Fibroblast of lung (primary cell): Measurements from ENCODE around the gene PRKAG2. TPM values are rescaled to one million over a fixed set of nuclear protein-coding genes. Genes with fewer than 3 reads are reported as not detected.

Experiments used
- DNase-seq, 2 donors: peaks; one replicate each; pipeline versions ENCODE4 v3.0.0 to v3.0.0-alpha.2; 2010; ENCODE audit warnings: low read depth in 2 of 2
- H2AFZ ChIP-seq: 2 replicates; pipeline ENCODE4 v1.5.1; 2012; ENCODE audit warnings: low read length, control low read depth, inconsistent platforms
- H3K27ac ChIP-seq: 2 replicates; pipeline ENCODE4 v1.5.1; 2011; ENCODE audit warnings: low read length, control low read depth; ENCODE audit not compliant: insufficient read depth
- H3K27me3 ChIP-seq: 2 replicates; pipeline ENCODE4 v1.5.1; 2011; ENCODE audit warnings: mild to moderate bottlenecking, low read length; ENCODE audit not compliant: control insufficient read depth, insufficient read depth
- H3K36me3 ChIP-seq: 2 replicates; pipeline ENCODE4 v1.5.1; 2011; ENCODE audit warnings: low read length; ENCODE audit not compliant: control insufficient read depth, insufficient read depth
- H3K4me1 ChIP-seq: 2 replicates; pipeline ENCODE4 v1.5.1; 2011; ENCODE audit warnings: low read length; ENCODE audit not compliant: control insufficient read depth, insufficient read depth; ENCODE audit errors: extremely low read depth
- H3K4me2 ChIP-seq: 2 replicates; pipeline ENCODE4 v1.5.1; 2011; ENCODE audit warnings: low read length, control low read depth; ENCODE audit not compliant: insufficient read depth; ENCODE audit errors: extremely low read depth
- H3K4me3 ChIP-seq, 4 experiments: fragments of 200-600 bp in 1 of 4; sonication (generic) in 1 of 4; replicated peaks in 1 of 4; 2 replicates each; pipeline ENCODE4 v1.5.1; 2011 to 2016; ENCODE audit warnings: low read length in 4 of 4, low read depth in 3 of 4, mild to moderate bottlenecking in 3 of 4, control low read depth in 2 of 4, inconsistent platforms in 1 of 4, mixed read lengths in 1 of 4; ENCODE audit not compliant: insufficient read depth in 1 of 4; ENCODE audit errors: control extremely low read depth in 1 of 4
- H3K79me2 ChIP-seq: 2 replicates; pipeline ENCODE4 v1.5.1; 2012; ENCODE audit warnings: mild to moderate bottlenecking, low read length, inconsistent platforms; ENCODE audit not compliant: control insufficient read depth, insufficient read depth
- H3K9ac ChIP-seq: 2 replicates; pipeline ENCODE4 v1.5.1; 2011; ENCODE audit warnings: mild to moderate bottlenecking, low read length, control low read depth; ENCODE audit not compliant: insufficient read depth
- H3K9me3 ChIP-seq: 2 replicates; pipeline ENCODE4 v1.5.1; 2012; ENCODE audit warnings: low read depth, low read length; ENCODE audit not compliant: control insufficient read depth, insufficient read depth
- H4K20me1 ChIP-seq: 2 replicates; pipeline ENCODE4 v1.5.1; 2011; ENCODE audit warnings: low read length; ENCODE audit not compliant: control insufficient read depth, insufficient read depth; ENCODE audit errors: extremely low read depth
- CTCF ChIP-seq, 2 donors: IDR thresholded peaks in 1 of 2; conservative IDR thresholded peaks in 1 of 2; 1 replicate in 1 of 2; 2 replicates in 1 of 2; pipeline ENCODE4 v1.5.1; 2011 to 2012; ENCODE audit warnings: low read length in 2 of 2, control low read depth in 1 of 2, inconsistent platforms in 1 of 2, low read depth in 1 of 2, mild to moderate bottlenecking in 1 of 2
- EZH2 ChIP-seq: IDR thresholded peaks from 2 replicates; pipeline ENCODE4 v1.5.1; 2012; ENCODE audit warnings: low read length, control low read depth, mild to moderate bottlenecking; ENCODE audit errors: missing control alignments
- polyA plus RNA-seq, 2 donors: library from polyadenylated mRNA; depleted of rRNA in 1 of 2; stranded (reverse) in 1 of 2; unstranded in 1 of 2; fragments of >200 nt; gene quantifications; 2 replicates each; pipeline ENCODE4 v1.2.1, GENCODE V29; 2011 to 2012; ENCODE audit warnings: missing spikeins in 1 of 2
- total RNA-seq: library from RNA; depleted of rRNA; stranded (reverse); fragments of >200 nt; gene quantifications from 2 replicates; pipeline ENCODE4 v1.2.1, GENCODE V29; 2014

Gene PRKAG2
- total and polyA plus RNA-seq, 2 donors (not counting 1 experiment from before 2014, with no cell fraction given): 11.9 to 56.7 TPM

GRCh38 chr7:151776876-151777494 is 99.9 kb downstream of the PRKAG2 start:
- H3K79me2 ChIP-seq: no peaks in the 10 kb centered on the region
- no peak for DNase-seq
- H3K4me2 ChIP-seq: no peak overlapping the region
- H4K20me1 ChIP-seq: no peaks in the 10 kb centered on the region
- no peak overlapping the region for H3K27ac ChIP-seq
- H3K4me1 ChIP-seq: no peaks in the 10 kb centered on the region
- TF ChIP-seq CTCF (conservative IDR thresholded peaks at IDR 0.05 in 1 of 2, IDR thresholded peaks at IDR 0.05 in 1 of 2; ENCODE audit: low read depth in 1 of 2, low read length in 2 of 2): no peak
- no peak for TF ChIP-seq EZH2
- H3K9me3 ChIP-seq: no peaks in the 10 kb centered on the region
- H3K9ac ChIP-seq: no peak overlapping the region
- no peak overlapping the region for H3K4me3 ChIP-seq
- peaks cover 13% of the 10 kb centered on the region for H3K27me3 ChIP-seq
- H3K36me3 ChIP-seq: no peaks in the 10 kb centered on the region
- H2AFZ ChIP-seq: no peak overlapping the region

DNA sequence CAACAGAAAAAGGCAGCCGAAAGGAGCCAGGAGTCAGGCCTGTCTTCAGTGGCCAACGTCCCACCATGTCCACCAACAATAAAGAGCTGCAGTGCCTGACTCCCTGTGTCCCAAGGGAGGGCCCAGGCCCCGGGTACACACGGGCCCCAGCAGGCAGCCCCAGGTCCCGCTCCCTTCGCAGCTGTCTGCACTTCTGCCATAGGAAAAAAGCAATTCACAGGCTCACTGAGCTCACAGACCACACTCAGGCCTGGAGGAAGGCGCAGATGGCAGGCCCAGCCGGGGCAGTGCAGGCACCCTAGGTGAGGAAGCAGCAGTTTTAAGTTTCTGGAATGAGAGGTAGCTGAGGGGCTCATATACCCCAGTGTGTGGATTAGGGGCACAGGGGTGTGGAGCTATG is 100.5 kb downstream of the PRKAG2 start:
- Histone ChIP-seq H3K4me3 (no peak overlapping the region), H4K20me1 (no peaks in the 10 kb centered on the region), H3K27ac (no peak overlapping the region), H3K9me3 (no peaks in the 10 kb centered on the region), H3K79me2 (no peaks in the 10 kb centered on the region), H3K4me2 (no peak overlapping the region), H3K9ac (no peak overlapping the region), H3K27me3 (peaks cover 18% of the 10 kb centered on the region), H3K4me1 (no peaks in the 10 kb centered on the region), H2AFZ (no peak overlapping the region), H3K36me3 (no peaks in the 10 kb centered on the region)
- no peak for TF ChIP-seq CTCF (conservative IDR thresholded peaks at IDR 0.05 in 1 of 2, IDR thresholded peaks at IDR 0.05 in 1 of 2; ENCODE audit: low read depth in 1 of 2, low read length in 2 of 2)
- no peak for TF ChIP-seq EZH2
- no peak for DNase-seq

- no peaks in the 10 kb centered on the region for H3K9me3 ChIP-seq
- no peak overlapping the region for H2AFZ ChIP-seq
- TF ChIP-seq CTCF (conservative IDR thresholded peaks at IDR 0.05 in 1 of 2, IDR thresholded peaks at IDR 0.05 in 1 of 2; ENCODE audit: low read depth in 1 of 2, low read length in 2 of 2) (no peak), EZH2 (no peak)
- H3K9ac ChIP-seq: no peak overlapping the region
- DNase-seq: no peak
- no peak overlapping the region for H3K27ac ChIP-seq
- peaks cover 20% of the 10 kb centered on the region for H3K27me3 ChIP-seq
- no peak overlapping the region for H3K4me2 ChIP-seq
- H3K79me2 ChIP-seq: no peaks in the 10 kb centered on the region
- no peaks in the 10 kb centered on the region for H4K20me1 ChIP-seq
- no peaks in the 10 kb centered on the region for H3K36me3 ChIP-seq
- no peak overlapping the region for H3K4me3 ChIP-seq
- no peaks in the 10 kb centered on the region for H3K4me1 ChIP-seq
These were observed 101.1 kb downstream of the PRKAG2 start for GRCh38 chr7:151775547-151776443.
